ENCODE data around the gene HEY2.
A peak's percentile ranks its signal among the peaks of the same experiment; 100 is the strongest.

GRCh38 chr6:125790358-125791150 lies 41.1 kb downstream of the HEY2 start, which contains the start of gene NCOA7:
- TF ChIP-seq CTCF (IDR thresholded peaks at IDR 0.05) (peak in 2 of 3 experiments; percentile 4 to 39), POLR2AphosphoS5 (IDR thresholded peaks at IDR 0.05; ENCODE audit: insufficient read depth in 1 of 2, low read depth in 1 of 2) (peak in 1 of 2 donors; percentile 87), POLR2A (IDR thresholded peaks at IDR 0.05) (peak; percentile 52 to 93)
